IMR-90 (cell line): ENCODE data around the gene MCM3AP.

Source experiments
- CTCF ChIP-seq: conservative IDR thresholded peaks from 2 replicates; pipeline ENCODE4 v1.5.1; 2012; ENCODE audit warnings: mild to moderate bottlenecking, low read depth, low read length, improper control_type of control experiment
- POLR2A ChIP-seq: IDR thresholded peaks from 2 replicates; pipeline ENCODE4 v1.6.1; 2012; ENCODE audit warnings: mild to moderate bottlenecking, low read depth, low read length
- RAD21 ChIP-seq: IDR thresholded peaks from 2 replicates; pipeline ENCODE4 v1.6.1; 2012; ENCODE audit warnings: low read length, improper control_type of control experiment
- USF2 ChIP-seq: fragments of 150-350 bp; IDR thresholded peaks from 2 replicates; pipeline ENCODE4 v1.6.1; 2017; ENCODE audit warnings: mild to moderate bottlenecking, antibody characterized with exemption, low read length, low read depth

GRCh38 chr21:46202592-46203202 is 82.7 kb downstream of the MCM3AP start:
- TF ChIP-seq USF2 (no peak), CTCF (no peak), RAD21 (no peak), POLR2A (no peak)
